Suppressor macrophage (primary cell): ENCODE results near the gene KLHL35.

Experiments
- DNase-seq, 4 experiments: peaks; one replicate each; pipeline ENCODE4 v3.0.0-alpha.2; 2020 to 2022

KLHL35 gene

GRCh38 chr11:75440960-75441803, 8.2 kb upstream of the KLHL35 start:
- no peak for DNase-seq

- no peak for DNase-seq
Measured at GRCh38 chr11:75439495-75440120, 6.6 kb upstream of the KLHL35 start.

DNA sequence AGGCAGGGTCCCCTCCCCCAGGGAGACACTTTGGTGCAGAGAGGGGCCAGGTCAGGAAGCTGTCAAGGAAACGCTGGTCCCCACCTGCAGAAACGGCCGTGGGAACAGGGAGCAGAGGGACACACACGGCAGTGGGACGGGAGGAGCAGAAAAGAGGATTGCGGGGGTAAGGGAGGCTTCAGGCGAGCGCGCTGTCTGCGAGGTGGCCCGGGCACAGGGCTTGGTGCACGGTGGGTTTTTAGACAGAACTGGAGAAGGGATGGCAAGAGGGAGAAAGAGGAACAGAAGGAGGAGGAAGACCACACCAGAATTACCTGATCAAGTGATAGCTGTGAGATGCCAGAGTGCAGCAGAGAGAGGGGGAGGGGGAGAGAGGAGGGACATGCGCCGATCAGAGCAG, 6.0 kb upstream of the KLHL35 start:
- DNase-seq = no peak

DNA sequence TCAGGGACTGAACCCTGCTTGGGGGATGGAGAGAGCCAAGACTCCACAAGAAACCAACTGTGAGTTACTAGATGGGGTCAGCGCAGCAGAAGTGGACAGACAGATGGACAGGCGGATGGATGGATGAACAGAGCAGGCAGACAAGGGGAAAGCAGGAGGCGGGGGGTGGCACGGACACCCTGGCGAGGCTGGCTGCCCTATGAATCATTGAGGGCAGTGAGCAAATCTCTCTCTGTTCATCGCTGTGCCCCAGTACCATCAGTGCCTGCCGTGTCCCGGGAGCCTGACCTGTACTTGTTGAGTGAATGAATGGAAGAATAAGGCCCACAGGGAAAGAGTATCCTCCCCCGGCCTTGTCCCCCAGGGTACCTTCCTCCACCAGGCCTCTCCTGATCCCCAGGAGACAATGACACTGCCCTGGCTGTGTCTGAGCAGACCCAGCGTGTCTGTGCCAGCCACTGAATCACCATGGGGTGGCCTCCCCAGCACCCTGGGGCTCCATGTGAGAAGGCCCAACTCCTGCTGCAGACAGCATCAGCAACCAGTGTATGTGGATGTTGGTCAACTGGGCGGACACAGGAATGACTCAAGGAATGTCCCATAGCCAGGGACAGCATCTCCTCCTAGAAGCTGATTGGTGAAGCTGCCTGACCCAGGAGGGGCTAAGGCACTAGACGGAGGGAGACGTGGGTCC, 5.1 kb upstream of the KLHL35 start:
- DNase-seq = no peak

DNA sequence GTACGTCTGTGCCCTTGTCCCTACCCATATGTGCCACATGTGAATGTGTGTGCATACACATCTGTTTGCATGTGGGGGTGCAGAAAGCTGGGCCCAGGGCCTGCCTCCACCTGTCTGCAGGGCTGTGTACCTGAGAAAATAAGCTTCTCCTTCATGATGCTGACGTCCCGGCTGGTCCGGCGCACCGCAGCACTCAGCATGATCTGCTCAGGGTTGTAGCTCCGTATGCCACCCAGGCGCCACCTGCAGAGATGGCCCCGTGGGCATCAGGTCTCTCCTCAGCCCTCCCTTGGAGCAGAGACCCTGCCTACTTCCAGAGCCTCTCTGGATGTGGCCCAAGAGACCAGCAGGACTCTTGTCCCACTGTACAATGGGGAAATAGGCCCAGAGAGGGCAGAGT, 3.8 kb upstream of the KLHL35 start:
- DNase-seq = no peak

DNA sequence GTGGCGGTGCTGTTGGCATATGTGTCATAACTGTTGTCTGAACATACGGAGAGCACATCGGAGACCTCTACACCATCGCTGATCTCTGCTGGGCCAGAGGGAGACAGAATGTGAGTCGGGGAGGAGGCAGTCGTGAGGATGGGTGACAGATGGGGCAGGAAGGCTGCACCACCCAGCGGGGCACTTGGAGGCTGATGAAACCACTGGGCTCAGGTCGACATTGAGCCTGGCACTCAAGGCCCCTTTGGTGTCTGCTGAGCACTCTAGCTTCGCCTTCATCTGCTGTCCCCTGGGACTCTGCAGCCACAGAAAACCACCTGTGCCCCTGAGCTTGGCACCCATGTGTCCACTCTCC, 2.5 kb upstream of the KLHL35 start:
- DNase-seq = no peak

DNA sequence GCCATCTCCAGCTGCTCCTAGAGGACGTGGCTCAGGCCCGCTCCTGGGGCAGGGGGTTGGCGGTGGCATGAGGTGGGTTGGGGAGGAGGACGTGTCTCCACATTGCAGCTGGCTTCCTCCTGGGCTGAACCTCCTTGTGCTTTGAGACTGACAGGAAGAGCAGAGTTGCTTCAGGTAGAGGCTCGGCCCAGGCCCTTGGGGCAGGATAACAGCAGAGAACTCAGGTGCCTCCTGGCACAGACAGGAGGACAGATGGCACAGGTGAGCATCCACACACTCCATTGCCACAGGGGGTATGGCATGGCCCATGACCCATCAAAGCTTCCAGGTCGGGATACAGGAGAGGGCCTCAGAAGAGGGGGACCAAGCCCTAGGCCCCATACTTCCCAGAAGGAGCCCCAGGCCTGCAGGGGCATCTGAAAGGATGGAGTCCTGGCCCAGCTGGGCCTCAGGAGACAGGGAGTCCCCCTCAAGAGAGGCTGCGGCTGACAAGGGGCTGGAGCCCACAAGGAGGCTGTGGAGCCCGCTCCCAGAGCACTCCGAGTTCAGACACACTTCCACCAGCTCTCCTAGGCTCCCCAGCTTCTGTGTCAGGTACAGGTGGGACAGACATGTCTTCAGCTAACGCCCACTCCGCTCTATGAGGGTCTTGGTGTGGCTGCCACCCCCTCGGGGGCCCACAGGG, 2.0 kb upstream of the KLHL35 start:
- DNase-seq = no peak

DNA sequence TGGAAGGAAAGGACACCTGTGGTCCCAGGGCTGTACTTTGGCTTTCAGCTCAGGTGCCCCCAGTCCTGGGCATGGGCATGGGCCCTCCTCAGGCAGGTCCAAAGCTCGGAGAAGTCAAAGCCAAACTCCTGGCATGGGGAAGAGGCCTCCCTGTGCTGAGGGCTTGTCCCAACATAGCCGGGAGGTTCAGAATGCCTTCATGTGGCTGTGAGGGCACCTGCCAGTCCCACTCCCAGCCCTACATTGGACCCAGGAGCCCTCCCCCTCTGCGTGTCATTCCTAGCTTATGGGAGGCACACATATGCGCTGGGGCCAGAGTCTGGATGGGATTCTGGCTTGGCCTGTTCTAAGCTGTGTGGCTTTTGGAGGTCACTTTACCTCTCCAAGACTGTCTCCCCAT, 1.0 kb upstream of the KLHL35 start:
- no peak for DNase-seq

GRCh38 chr11:75433443-75433842, 440 bp upstream of the KLHL35 start:
- no peak for DNase-seq

- DNase-seq = no peak
Measured at GRCh38 chr11:75431533-75432525, 1.2 kb downstream of the KLHL35 start.

GRCh38 chr11:75430714-75431532, 2.1 kb downstream of the KLHL35 start:
- no peak for DNase-seq

DNA sequence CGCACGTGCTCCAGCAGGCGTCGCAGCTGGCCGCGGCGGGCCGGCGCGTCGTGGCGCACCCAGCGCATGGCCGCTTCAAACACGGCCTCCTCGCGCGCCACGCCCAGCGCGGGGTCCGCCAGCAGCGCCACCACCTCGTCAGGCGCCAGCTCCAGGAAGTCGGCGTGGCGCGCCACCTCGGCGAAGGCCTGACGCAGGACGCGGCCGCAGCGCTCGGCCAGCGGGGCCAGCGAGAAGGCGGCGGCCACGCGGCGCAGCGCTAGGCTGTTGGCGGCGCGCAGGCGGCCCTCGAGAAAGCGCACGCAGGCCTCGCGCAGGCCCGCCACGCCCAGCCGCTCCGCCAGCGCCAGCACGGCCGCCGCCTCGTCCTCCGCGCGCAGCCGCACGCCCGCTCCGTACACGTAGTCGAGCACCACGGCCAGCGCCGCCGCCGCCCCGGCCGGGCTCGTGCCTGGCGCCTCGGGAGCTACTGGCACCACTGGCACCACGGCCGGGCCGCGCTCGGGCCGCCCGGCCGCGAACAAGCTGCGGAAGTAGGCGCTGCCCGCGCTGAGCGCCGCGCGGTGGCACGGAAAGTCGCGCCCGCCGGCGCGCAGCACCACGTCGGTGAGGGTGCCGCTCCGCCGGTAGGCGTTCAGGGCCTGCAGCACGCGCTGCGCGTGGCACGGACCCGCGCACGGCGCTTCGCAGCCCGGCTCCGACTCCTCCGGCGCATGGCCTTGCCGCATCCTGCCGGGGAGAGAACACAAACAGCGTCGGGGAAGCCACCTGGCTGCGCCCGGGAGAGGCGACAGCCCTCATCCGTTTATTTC, 2.9 kb downstream of the KLHL35 start:
- peak; percentile 79 to 93 (median 83) for DNase-seq

DNA sequence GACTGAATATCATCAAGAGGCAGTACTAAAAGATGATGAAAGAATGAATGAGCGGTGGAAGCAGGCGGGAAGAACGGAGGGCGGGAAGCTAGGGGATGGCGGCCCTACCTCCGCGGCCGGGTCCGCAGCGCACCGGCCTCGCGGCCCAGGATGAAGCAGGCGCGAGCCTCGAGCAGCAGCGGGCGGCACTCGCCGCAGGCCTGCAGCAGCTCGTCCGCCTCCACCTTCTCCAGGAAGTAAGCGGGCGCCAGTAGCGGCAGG, 3.4 kb downstream of the KLHL35 start:
- DNase-seq = no peak

DNA sequence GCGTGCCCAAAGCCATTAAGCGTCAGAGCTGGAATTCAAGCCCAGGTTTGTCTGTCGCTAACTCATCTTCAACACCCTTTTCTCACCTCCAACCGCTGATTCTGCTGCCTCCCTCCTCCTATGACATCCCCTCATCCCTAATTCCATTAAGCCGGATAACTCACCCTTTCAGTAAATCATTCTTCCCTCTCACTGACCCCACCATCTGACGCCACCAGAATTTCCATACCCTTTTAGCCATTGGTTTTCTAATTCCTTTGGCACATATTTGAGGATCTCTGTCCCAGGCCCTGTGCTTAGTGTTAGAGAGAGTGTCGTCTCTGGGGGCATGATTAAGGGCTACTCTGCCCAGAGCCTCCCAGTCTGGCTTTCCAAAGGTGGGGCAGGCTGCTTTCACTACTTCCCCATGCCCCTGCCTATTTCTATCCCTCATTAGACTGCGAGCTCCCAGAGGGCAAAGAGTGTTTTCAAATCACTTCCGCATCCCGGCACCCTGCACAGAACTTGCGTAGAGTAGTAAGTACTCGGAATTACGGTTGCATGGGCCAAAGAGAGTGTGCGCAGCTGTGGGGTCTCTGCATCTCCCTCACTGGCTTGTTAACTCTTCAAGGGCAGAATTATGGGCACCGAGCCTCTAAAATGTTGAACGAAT, 3.9 kb downstream of the KLHL35 start:
- no peak for DNase-seq

- peak; percentile 56 to 85 (median 72) for DNase-seq
Measured at GRCh38 chr11:75428281-75428724, 4.7 kb downstream of the KLHL35 start.

- DNase-seq = no peak
Measured at GRCh38 chr11:75427181-75427580, 5.8 kb downstream of the KLHL35 start.

GRCh38 chr11:75426720-75427086, 6.3 kb downstream of the KLHL35 start:
- DNase-seq = no peak

- DNase-seq = no peak
Measured at GRCh38 chr11:75425422-75425821, 7.6 kb downstream of the KLHL35 start.

DNA sequence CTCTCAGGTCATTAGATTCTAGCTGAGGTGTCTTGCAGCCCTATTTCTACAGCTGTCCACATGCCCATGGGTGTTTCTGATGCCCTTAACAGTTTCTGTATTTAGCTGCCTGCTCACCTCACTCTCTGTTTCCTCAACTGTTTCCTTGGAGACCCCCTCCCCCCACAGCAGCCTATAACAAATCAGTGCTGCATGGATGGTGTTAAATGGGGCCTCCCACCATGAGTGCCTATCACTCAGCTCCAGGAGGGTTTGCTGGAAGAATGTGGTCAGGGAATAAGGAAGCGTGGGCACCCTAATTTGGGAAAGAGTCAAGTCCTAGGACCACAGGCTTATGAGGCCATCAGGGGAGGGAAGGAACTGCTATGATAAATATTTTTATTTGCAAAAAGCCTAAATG, 8.6 kb downstream of the KLHL35 start:
- DNase-seq = peak in 1 of 4 experiments; percentile 8

- no peak for DNase-seq
Measured at GRCh38 chr11:75423721-75424120, 9.3 kb downstream of the KLHL35 start.
